Spleen (tissue), 7 donors: ENCODE measurements around the gene RPTN.

ENCODE experiments used
- POLR2A ChIP-seq, 3 donors: fragments of 450-650 bp; IDR thresholded peaks; one replicate each; pipeline ENCODE4 v1.5.1; 2017; ENCODE audit warnings: antibody characterized with exemption in 3 of 3, mild to moderate bottlenecking in 1 of 3
- POLR2AphosphoS5 ChIP-seq, 3 donors: sonication (generic); formaldehyde crosslinking; IDR thresholded peaks; one replicate each; pipeline ENCODE4 v1.5.1; 2017; ENCODE audit warnings: antibody characterized with exemption in 3 of 3
- TF ChIP-seq, protein P1 (sequence below), 11 experiments: fragments of 200-600 bp in 7 of 11; fragments of 450-650 bp in 4 of 11; sonication (generic) in 4 of 11; IDR thresholded peaks in 8 of 11; conservative IDR thresholded peaks in 3 of 11; 1 replicate in 7 of 11; 2 replicates in 4 of 11; pipeline versions ENCODE4 v1.4.0 to v1.8.0; 2016 to 2021; ENCODE audit warnings: antibody characterized with exemption in 11 of 11, inconsistent platforms in 4 of 11, mild to moderate bottlenecking in 1 of 11
- donor health status: DM: no; HTN: no; CAD: no; lungs with moderate emphysema.
- donor health status: DM: no; HTN: no; CAD: no.
- donor health status: DM: no; HTN: no; CAD: no.

DNA sequence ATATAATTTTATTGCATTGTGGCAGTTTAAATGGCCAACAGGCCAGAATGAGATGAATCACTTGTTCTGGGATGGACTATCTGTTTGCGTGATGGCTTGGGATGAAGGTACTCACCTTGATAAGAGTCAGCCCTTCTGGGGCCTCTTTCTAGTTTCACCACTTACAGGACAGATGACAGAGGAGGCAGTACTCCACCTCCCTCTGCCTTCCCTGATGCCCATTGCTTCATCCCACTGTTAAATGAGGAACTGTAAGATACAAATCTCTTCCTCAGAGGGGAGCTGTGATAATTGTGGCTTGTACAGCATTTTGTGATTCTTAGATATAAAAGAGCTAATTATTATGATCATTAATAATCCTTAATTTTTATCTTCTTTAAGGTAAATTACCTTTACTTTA lies 40.1 kb downstream of the RPTN start:
- TF ChIP-seq, protein P1, sequence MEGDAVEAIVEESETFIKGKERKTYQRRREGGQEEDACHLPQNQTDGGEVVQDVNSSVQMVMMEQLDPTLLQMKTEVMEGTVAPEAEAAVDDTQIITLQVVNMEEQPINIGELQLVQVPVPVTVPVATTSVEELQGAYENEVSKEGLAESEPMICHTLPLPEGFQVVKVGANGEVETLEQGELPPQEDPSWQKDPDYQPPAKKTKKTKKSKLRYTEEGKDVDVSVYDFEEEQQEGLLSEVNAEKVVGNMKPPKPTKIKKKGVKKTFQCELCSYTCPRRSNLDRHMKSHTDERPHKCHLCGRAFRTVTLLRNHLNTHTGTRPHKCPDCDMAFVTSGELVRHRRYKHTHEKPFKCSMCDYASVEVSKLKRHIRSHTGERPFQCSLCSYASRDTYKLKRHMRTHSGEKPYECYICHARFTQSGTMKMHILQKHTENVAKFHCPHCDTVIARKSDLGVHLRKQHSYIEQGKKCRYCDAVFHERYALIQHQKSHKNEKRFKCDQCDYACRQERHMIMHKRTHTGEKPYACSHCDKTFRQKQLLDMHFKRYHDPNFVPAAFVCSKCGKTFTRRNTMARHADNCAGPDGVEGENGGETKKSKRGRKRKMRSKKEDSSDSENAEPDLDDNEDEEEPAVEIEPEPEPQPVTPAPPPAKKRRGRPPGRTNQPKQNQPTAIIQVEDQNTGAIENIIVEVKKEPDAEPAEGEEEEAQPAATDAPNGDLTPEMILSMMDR (IDR thresholded peaks at IDR 0.05 in 8 of 11, conservative IDR thresholded peaks at IDR 0.05 in 3 of 11): no peak
- TF ChIP-seq POLR2AphosphoS5 (IDR thresholded peaks at IDR 0.05) (no peak), POLR2A (IDR thresholded peaks at IDR 0.05) (no peak)
